Body of pancreas (tissue), 4 donors: ENCODE measurements around the gene GARRE1.

Experiments used
- POLR2A ChIP-seq, 3 donors: fragments of 450-650 bp; IDR thresholded peaks; one replicate each; pipeline ENCODE4 v1.6.1; 2016; ENCODE audit warnings: antibody characterized with exemption in 3 of 3, mild to moderate bottlenecking in 2 of 3
- TF ChIP-seq, protein P1 (sequence below), 7 experiments: fragments of 450-650 bp in 4 of 7; fragments of 200-600 bp in 3 of 7; sonication (generic) in 3 of 7; IDR thresholded peaks; one replicate each; pipeline ENCODE4 v1.5.1; 2016 to 2019; ENCODE audit warnings: antibody characterized with exemption in 7 of 7

GRCh38 chr19:34231439-34231838, 22.9 kb upstream of the GARRE1 start:
- TF ChIP-seq, protein P1, sequence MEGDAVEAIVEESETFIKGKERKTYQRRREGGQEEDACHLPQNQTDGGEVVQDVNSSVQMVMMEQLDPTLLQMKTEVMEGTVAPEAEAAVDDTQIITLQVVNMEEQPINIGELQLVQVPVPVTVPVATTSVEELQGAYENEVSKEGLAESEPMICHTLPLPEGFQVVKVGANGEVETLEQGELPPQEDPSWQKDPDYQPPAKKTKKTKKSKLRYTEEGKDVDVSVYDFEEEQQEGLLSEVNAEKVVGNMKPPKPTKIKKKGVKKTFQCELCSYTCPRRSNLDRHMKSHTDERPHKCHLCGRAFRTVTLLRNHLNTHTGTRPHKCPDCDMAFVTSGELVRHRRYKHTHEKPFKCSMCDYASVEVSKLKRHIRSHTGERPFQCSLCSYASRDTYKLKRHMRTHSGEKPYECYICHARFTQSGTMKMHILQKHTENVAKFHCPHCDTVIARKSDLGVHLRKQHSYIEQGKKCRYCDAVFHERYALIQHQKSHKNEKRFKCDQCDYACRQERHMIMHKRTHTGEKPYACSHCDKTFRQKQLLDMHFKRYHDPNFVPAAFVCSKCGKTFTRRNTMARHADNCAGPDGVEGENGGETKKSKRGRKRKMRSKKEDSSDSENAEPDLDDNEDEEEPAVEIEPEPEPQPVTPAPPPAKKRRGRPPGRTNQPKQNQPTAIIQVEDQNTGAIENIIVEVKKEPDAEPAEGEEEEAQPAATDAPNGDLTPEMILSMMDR (IDR thresholded peaks at IDR 0.05), result no peak
- no peak for TF ChIP-seq POLR2A (IDR thresholded peaks at IDR 0.05)
